ENCODE results near the gene METTL9. TPM values are rescaled to one million over a fixed set of nuclear protein-coding genes. Genes with fewer than 3 reads are reported as not detected.
"Not testable (repeated sequence)": the region's sequence is repeated elsewhere in the genome, so short reads cannot be mapped to it uniquely, and the experiment has no call there.

The METTL9 gene
- total and polyA plus RNA-seq, 9 donors, result 62.9 to 222 (median 87.0) TPM

DNA sequence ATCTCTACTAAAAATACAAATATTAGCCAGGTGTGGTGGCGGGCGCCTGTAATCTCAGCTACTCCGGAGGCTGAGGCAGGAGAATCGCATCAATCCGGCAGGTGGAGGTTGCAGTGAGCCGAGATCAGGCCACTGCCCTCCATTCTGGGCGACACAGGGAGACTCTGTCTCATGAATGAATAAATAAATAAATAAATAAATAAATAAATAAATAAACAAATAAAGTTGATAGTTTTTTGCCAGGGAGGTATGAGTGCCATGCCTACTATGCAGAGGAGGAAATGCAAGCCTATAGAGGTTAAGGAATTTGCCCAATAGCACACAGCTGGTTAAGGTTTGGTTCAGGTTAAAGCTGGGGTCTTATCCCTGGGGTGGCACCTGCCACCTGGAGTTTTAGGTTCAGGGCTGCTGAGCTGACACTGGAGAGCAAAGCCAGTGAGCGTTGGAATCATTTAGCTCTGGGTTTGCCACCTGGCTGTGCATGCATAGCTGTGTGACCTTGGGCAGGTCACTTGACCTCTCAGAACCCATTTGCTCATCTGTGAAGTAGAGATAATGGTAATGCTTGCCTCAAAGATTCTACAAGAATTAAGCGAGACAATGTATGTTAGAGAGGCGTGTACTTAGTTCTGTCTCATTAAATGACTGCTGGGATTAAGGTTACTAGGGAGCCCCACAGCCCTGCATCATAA, 65.6 kb downstream of the METTL9 start:
- H3K4me3 ChIP-seq, result no peak overlapping the region
- WGBS, 3 donors, result 90 to 93% (median 91%) methylated on average over 10 of the region's 10 CpGs
- TF ChIP-seq, protein P1, sequence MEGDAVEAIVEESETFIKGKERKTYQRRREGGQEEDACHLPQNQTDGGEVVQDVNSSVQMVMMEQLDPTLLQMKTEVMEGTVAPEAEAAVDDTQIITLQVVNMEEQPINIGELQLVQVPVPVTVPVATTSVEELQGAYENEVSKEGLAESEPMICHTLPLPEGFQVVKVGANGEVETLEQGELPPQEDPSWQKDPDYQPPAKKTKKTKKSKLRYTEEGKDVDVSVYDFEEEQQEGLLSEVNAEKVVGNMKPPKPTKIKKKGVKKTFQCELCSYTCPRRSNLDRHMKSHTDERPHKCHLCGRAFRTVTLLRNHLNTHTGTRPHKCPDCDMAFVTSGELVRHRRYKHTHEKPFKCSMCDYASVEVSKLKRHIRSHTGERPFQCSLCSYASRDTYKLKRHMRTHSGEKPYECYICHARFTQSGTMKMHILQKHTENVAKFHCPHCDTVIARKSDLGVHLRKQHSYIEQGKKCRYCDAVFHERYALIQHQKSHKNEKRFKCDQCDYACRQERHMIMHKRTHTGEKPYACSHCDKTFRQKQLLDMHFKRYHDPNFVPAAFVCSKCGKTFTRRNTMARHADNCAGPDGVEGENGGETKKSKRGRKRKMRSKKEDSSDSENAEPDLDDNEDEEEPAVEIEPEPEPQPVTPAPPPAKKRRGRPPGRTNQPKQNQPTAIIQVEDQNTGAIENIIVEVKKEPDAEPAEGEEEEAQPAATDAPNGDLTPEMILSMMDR (IDR thresholded peaks at IDR 0.05), result no peak
- TF ChIP-seq POLR2A (IDR thresholded peaks at IDR 0.05) (no peak), EP300 (IDR thresholded peaks at IDR 0.05) (no peak)
- no peaks in the 10 kb centered on the region for H3K27me3 ChIP-seq
- H3K27ac ChIP-seq, result no peak overlapping the region
- no peak for DNase-seq
- no peaks in the 10 kb centered on the region for H3K36me3 ChIP-seq
- peaks cover 3% of the 10 kb centered on the region for H3K4me1 ChIP-seq (ENCODE audit: insufficient read depth)
- intact Hi-C loops (cut with DNase I), result no loop called here
- H3K9me3 ChIP-seq, result no peaks in the 10 kb centered on the region

DNA sequence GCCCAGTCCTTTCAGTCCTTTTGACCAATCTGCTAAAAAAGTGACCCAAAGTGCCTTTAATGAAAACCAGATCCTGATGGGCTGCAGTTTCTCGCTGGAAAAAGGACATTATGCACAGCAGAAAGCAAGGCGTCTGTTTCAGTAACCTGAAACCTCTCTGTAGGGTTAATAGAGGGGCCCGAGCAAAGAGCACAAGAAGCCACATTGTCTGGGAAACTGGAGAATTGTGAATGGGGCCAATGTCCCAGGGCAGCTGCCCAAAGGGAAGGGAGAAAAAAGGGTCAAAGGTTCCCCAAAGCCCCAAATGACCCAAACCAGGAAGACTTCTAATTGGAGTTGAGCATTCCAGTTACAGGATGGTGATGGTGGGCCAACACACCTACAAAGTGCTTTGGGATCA, 67.4 kb downstream of the METTL9 start:
- intact Hi-C loops (cut with DNase I), result no loop called here
- Histone ChIP-seq H3K4me3 (no peak overlapping the region), H3K27ac (no peak overlapping the region), H3K9me3 (no peaks in the 10 kb centered on the region), H3K36me3 (no peaks in the 10 kb centered on the region), H3K27me3 (no peaks in the 10 kb centered on the region), H3K4me1 (ENCODE audit: insufficient read depth) (peaks cover 3% of the 10 kb centered on the region)
- WGBS, 3 donors, result 24 to 34% (median 34%) methylated on average over 3 of the region's 3 CpGs
- no peak for TF ChIP-seq POLR2A (IDR thresholded peaks at IDR 0.05)
- no peak for TF ChIP-seq EP300 (IDR thresholded peaks at IDR 0.05)
- TF ChIP-seq, protein P1 (IDR thresholded peaks at IDR 0.05), result no peak
- DNase-seq, result no peak

- no peak overlapping the region for H3K4me3 ChIP-seq
- DNase-seq, result no peak
- no peaks in the 10 kb centered on the region for H3K9me3 ChIP-seq
- 71 to 78% (median 76%) methylated on average over 3 of the region's 3 CpGs for WGBS, 3 donors
- H3K4me1 ChIP-seq (ENCODE audit: insufficient read depth), result peaks cover 3% of the 10 kb centered on the region
- TF ChIP-seq, protein P1 (IDR thresholded peaks at IDR 0.05), result no peak
- TF ChIP-seq EP300 (IDR thresholded peaks at IDR 0.05) (no peak), POLR2A (IDR thresholded peaks at IDR 0.05) (no peak)
- intact Hi-C loops (cut with DNase I), result no loop called here
- no peaks in the 10 kb centered on the region for H3K27me3 ChIP-seq
- H3K27ac ChIP-seq, result no peak overlapping the region
- H3K36me3 ChIP-seq, result no peaks in the 10 kb centered on the region
Measured at GRCh38 chr16:21667575-21667974, 68.2 kb downstream of the METTL9 start.

DNA sequence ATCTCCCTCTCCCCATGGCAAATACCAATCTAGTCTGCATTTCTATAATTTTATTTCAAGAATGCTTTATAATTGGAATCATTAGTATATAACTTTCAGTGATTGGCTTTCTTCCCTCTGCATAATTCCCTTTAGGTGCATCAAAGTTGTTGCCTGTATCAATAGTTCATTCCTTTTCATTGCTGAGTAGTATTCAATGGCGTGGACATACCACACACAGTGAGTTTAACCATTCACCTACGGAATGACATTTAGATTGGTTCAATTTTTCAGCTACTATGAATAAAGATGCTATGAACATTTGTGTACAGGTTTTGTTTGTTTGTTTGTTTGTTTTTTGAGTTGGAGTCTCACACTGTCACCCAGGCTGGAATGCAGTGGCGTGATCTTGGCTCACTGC, 74.1 kb downstream of the METTL9 start:
- intact Hi-C loops (cut with DNase I), result no loop called here
- Histone ChIP-seq H3K4me3 (no peak overlapping the region), H3K27me3 (no peaks in the 10 kb centered on the region), H3K36me3 (no peaks in the 10 kb centered on the region), H3K27ac (no peak overlapping the region), H3K9me3 (no peaks in the 10 kb centered on the region), H3K4me1 (ENCODE audit: insufficient read depth) (no peaks in the 10 kb centered on the region)
- 82 to 89% (median 85%) methylated on average over 3 of the region's 3 CpGs for WGBS, 3 donors
- TF ChIP-seq EP300 (IDR thresholded peaks at IDR 0.05), result no peak
- DNase-seq, result no peak

- intact Hi-C loops (cut with DNase I); H3K9me3 ChIP-seq; DNase-seq; H3K4me3 ChIP-seq; H3K27me3 ChIP-seq; H3K36me3 ChIP-seq; H3K4me1 ChIP-seq (ENCODE audit: insufficient read depth); H3K27ac ChIP-seq: not testable (repeated sequence)
- WGBS, 3 donors, result 81 to 93% (median 88%) methylated on average over 4 of the region's 4 CpGs
Measured at GRCh38 chr16:21674456-21674855, 75.1 kb downstream of the METTL9 start.

- H3K4me1 ChIP-seq (ENCODE audit: insufficient read depth); H3K9me3 ChIP-seq; H3K36me3 ChIP-seq; DNase-seq; intact Hi-C loops (cut with DNase I); H3K27ac ChIP-seq; H3K4me3 ChIP-seq; H3K27me3 ChIP-seq: not testable (repeated sequence)
- WGBS, 3 donors, result 85 to 91% (median 89%) methylated on average over 5 of the region's 5 CpGs
Measured at GRCh38 chr16:21680714-21681113, 81.3 kb downstream of the METTL9 start.

Measured in ovary (tissue), 9 donors.